Chondrocyte (in vitro differentiated cells): ENCODE results near the gene MGAT4B. TPM values are rescaled to one million over a fixed set of nuclear protein-coding genes. Genes with fewer than 3 reads are reported as not detected.

ENCODE experiments used
- DNase-seq: peaks from one replicate; pipeline ENCODE4 v3.0.0; 2021; ENCODE audit warnings: mixed read lengths, low spot score
- H3K27ac Mint-ChIP-seq: one replicate; pipeline ENCODE4 v1.8.0; 2021; ENCODE audit warnings: mild to moderate bottlenecking, moderate library complexity, mixed read lengths; ENCODE audit not compliant: unreplicated experiment
- H3K27me3 Mint-ChIP-seq: 2 replicates; pipeline ENCODE4 v1.8.0; 2021; ENCODE audit warnings: low read depth, mixed read lengths
- H3K36me3 Mint-ChIP-seq: 2 replicates; pipeline ENCODE4 v1.8.0; 2021; ENCODE audit warnings: low read depth, mixed read lengths
- H3K4me1 Mint-ChIP-seq: 2 replicates; pipeline ENCODE4 v1.8.0; 2021; ENCODE audit warnings: low read depth, mild to moderate bottlenecking, mixed read lengths
- H3K4me3 Mint-ChIP-seq: one replicate; pipeline ENCODE4 v1.8.0; 2021; ENCODE audit warnings: mild to moderate bottlenecking, moderate library complexity, mixed read lengths; ENCODE audit not compliant: unreplicated experiment
- H3K9me3 Mint-ChIP-seq: 2 replicates; pipeline ENCODE4 v1.8.0; 2021; ENCODE audit warnings: low read depth, mixed read lengths
- CTCF ChIP-seq: fragments of 200-600 bp; sonication (generic); IDR thresholded peaks from 2 replicates; pipeline ENCODE4 v1.5.0; 2021; ENCODE audit warnings: antibody characterized with exemption, mild to moderate bottlenecking, moderate library complexity
- long read RNA-seq: library from polyadenylated mRNA; stranded (forward); transcript quantifications from one replicate; pipeline ENCODE4 v2.0.0, GENCODE V29; 2021
- total RNA-seq: library from RNA; stranded (reverse); gene quantifications from 3 replicates; pipeline ENCODE4 v1.2.1, GENCODE V29; 2021

MGAT4B gene
- 135 to 144 TPM (median 142 TPM) in 3 replicates for total RNA-seq
- long read RNA-seq, transcript MGAT4B-201 (15 exons, 2,446 nt), result major isoform, 126 of 207 reads
- long read RNA-seq, partial matches to known transcripts, result 41 of 207 reads
- long read RNA-seq, other reads (novel, unspliced or antisense), result 36 of 207 reads

- no peak for TF ChIP-seq CTCF
- Mint-ChIP-seq H3K4me1 (peaks cover 20% of the 10 kb centered on the region), H3K9me3 (no peaks in the 10 kb centered on the region), H3K27me3 (no peaks in the 10 kb centered on the region), H3K36me3 (peaks cover 5% of the 10 kb centered on the region), H3K4me3 (peak within 1 kb of the TSS; percentile 83), H3K27ac (peak within 1 kb of the TSS; percentile 85)
- DNase-seq, result no peak
These were observed at the start of gene MGAT4B for GRCh38 chr5:179806250-179807048. TSS of gene MGAT4B (minus strand) at chr5:179806866. CDS start at chr5:179806583, 283 bp downstream.

GRCh38 chr5:179854356-179854755 lies 47.7 kb upstream of the MGAT4B start:
- no peaks in the 10 kb centered on the region for H3K27me3 Mint-ChIP-seq
- no peak overlapping the region for H3K4me3 Mint-ChIP-seq
- DNase-seq, result no peak
- no peak overlapping the region for H3K27ac Mint-ChIP-seq
- H3K36me3 Mint-ChIP-seq, result peaks cover 20% of the 10 kb centered on the region
- H3K9me3 Mint-ChIP-seq, result no peaks in the 10 kb centered on the region
- TF ChIP-seq CTCF, result no peak
- H3K4me1 Mint-ChIP-seq, result peaks cover 15% of the 10 kb centered on the region

DNA sequence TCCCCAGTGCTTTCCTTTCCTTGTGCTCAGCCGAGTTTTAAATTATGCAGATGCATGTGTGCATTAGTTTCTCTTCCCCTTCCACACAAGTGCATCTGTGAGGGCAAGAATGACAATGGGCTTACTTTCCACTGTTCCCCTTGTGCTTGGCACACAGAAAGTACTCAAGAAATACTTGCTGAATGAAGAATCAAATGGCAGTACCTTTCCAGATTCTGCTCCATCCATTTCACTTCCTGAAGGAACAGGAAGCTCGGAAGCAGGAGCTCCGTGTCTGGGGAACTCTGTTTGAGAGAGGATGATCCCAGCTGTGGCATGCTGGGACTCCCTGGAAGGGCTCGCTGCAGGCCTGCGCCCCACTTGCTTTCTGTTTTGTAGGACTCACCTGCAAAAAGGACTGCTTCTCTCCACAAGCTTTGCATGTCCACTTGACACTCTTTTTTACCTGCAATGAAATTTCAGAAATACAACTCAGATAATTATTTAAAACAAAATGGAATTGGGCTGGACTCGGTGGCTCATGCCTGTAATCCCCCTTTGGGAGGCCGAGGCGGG lies 46.4 kb upstream of the MGAT4B start:
- H3K4me3 Mint-ChIP-seq, result no peak overlapping the region
- H3K27me3 Mint-ChIP-seq, result no peaks in the 10 kb centered on the region
- no peak overlapping the region for H3K27ac Mint-ChIP-seq

GRCh38 chr5:179841621-179842020 lies 35.0 kb upstream of the MGAT4B start:
- peak; percentile 91 for DNase-seq
- H3K4me3 Mint-ChIP-seq, result no peak overlapping the region
- H3K36me3 Mint-ChIP-seq, result peaks cover 23% of the 10 kb centered on the region
- H3K9me3 Mint-ChIP-seq, result peaks cover 9% of the 10 kb centered on the region
- no peaks in the 10 kb centered on the region for H3K4me1 Mint-ChIP-seq
- no peak overlapping the region for H3K27ac Mint-ChIP-seq
- H3K27me3 Mint-ChIP-seq, result no peaks in the 10 kb centered on the region
- no peak for TF ChIP-seq CTCF

More for the DNA sequence above, 46.4 kb upstream of the MGAT4B start:
- Mint-ChIP-seq H3K36me3 (peaks cover 20% of the 10 kb centered on the region), H3K4me1 (peaks cover 14% of the 10 kb centered on the region), H3K9me3 (no peaks in the 10 kb centered on the region)
- peak; percentile 19 for DNase-seq
- no peak for TF ChIP-seq CTCF

DNA sequence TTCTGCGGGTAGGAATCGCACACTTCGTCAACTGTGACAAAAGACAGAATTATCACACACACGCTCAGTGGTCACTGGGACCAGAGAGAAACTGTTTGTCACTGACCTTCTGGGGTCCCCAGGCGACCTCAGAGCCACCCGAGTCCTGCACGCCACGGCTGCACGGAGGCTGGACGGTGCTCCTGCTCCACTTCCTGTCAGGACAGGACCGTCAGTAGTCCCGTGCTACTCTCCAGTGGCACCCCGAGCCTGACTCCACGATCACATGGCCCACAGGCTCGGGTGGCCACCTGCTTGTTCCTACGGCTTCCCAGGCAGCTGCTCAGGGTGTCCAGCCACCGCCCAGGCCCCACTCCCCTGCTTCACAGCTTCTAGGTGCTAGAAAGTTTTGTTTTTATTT lies 34.1 kb upstream of the MGAT4B start:
- DNase-seq, result peak; percentile 93

More for the DNA sequence above, 34.1 kb upstream of the MGAT4B start:
- H3K36me3 Mint-ChIP-seq, result peaks cover 24% of the 10 kb centered on the region
- no peaks in the 10 kb centered on the region for H3K4me1 Mint-ChIP-seq
- H3K9me3 Mint-ChIP-seq, result peaks cover 5% of the 10 kb centered on the region
- no peak overlapping the region for H3K4me3 Mint-ChIP-seq
- no peak overlapping the region for H3K27ac Mint-ChIP-seq
- no peaks in the 10 kb centered on the region for H3K27me3 Mint-ChIP-seq
- TF ChIP-seq CTCF, result no peak
